D341Med (cell line): Measurements from ENCODE around the gene PTGFR.

Experiments
- DNase-seq: peaks from one replicate; pipeline ENCODE4 v3.0.0; 2012; ENCODE audit warnings: low spot score

The PTGFR gene

GRCh38 chr1:78520216-78520615 is 29.4 kb downstream of the PTGFR start:
- DNase-seq: no peak

GRCh38 chr1:78520843-78521242 is 30.1 kb downstream of the PTGFR start:
- DNase-seq: no peak

GRCh38 chr1:78522136-78522535 is 31.4 kb downstream of the PTGFR start:
- DNase-seq: no peak

GRCh38 chr1:78526496-78526895 is 35.7 kb downstream of the PTGFR start:
- no peak for DNase-seq

GRCh38 chr1:78527706-78528105 is 36.9 kb downstream of the PTGFR start:
- no peak for DNase-seq

- no peak for DNase-seq
Observed at GRCh38 chr1:78533527-78533926, 42.8 kb downstream of the PTGFR start.

GRCh38 chr1:78535286-78535685 is 44.5 kb downstream of the PTGFR start:
- DNase-seq: no peak

GRCh38 chr1:78536427-78536826 is 45.7 kb downstream of the PTGFR start:
- no peak for DNase-seq

- no peak for DNase-seq
Observed at GRCh38 chr1:78540048-78540447, 49.3 kb downstream of the PTGFR start.

- no peak for DNase-seq
Observed at GRCh38 chr1:78541479-78541878, 50.7 kb downstream of the PTGFR start.

GRCh38 chr1:78543941-78544643 is 53.3 kb downstream of the PTGFR start:
- DNase-seq: no peak

- no peak for DNase-seq
Observed at GRCh38 chr1:78547081-78547480, 56.3 kb downstream of the PTGFR start.

- DNase-seq: no peak
Observed at GRCh38 chr1:78549331-78549730, 58.6 kb downstream of the PTGFR start.

- no peak for DNase-seq
Observed at GRCh38 chr1:78549891-78550290, 59.1 kb downstream of the PTGFR start.

- DNase-seq: no peak
Observed at GRCh38 chr1:78553859-78554258, 63.1 kb downstream of the PTGFR start.

GRCh38 chr1:78554840-78555239 is 64.1 kb downstream of the PTGFR start:
- no peak for DNase-seq

GRCh38 chr1:78559680-78560079 is 68.9 kb downstream of the PTGFR start:
- no peak for DNase-seq

- DNase-seq: no peak
Observed at GRCh38 chr1:78560811-78561210, 70.0 kb downstream of the PTGFR start.

- no peak for DNase-seq
Observed at GRCh38 chr1:78561856-78562255, 71.1 kb downstream of the PTGFR start.

GRCh38 chr1:78565393-78565792 is 74.6 kb downstream of the PTGFR start:
- DNase-seq: no peak

- DNase-seq: no peak
Observed at GRCh38 chr1:78570539-78570938, 79.8 kb downstream of the PTGFR start.

- no peak for DNase-seq
Observed at GRCh38 chr1:78577257-78578100, 86.7 kb downstream of the PTGFR start.

GRCh38 chr1:78586572-78586971 is 95.8 kb downstream of the PTGFR start:
- DNase-seq: no peak

GRCh38 chr1:78587211-78587610 is 96.4 kb downstream of the PTGFR start:
- DNase-seq: no peak
